ENCODE results near the gene TMEM19.

DNA sequence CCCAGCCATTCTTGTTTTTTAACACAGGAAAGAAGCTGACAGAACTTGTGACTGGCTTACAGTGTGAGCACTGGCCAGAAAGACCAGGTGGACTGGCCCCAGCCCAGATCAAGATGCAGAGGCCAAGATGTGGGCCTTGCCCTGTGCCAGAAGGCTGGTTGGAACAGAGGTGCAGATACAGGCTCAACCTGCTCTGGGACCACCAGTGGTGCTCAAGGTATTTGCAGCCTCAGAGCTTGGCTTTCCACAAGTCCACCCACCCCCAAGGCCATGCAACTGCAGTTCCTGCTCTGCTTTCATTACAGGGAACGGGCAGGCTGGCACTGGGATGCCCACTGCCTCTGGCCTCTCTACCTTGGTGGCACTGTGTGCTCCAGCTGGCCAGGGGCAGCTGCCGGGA is 45.6 kb upstream of the TMEM19 start:
- TF ChIP-seq, protein P1, sequence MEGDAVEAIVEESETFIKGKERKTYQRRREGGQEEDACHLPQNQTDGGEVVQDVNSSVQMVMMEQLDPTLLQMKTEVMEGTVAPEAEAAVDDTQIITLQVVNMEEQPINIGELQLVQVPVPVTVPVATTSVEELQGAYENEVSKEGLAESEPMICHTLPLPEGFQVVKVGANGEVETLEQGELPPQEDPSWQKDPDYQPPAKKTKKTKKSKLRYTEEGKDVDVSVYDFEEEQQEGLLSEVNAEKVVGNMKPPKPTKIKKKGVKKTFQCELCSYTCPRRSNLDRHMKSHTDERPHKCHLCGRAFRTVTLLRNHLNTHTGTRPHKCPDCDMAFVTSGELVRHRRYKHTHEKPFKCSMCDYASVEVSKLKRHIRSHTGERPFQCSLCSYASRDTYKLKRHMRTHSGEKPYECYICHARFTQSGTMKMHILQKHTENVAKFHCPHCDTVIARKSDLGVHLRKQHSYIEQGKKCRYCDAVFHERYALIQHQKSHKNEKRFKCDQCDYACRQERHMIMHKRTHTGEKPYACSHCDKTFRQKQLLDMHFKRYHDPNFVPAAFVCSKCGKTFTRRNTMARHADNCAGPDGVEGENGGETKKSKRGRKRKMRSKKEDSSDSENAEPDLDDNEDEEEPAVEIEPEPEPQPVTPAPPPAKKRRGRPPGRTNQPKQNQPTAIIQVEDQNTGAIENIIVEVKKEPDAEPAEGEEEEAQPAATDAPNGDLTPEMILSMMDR (conservative IDR thresholded peaks at IDR 0.05 in 1 of 2, IDR thresholded peaks at IDR 0.05 in 1 of 2; ENCODE audit: extremely low read depth in 1 of 2, insufficient read depth in 1 of 2, low read depth in 1 of 2, low read length in 2 of 2), result no peak
- TF ChIP-seq EZH2 (IDR thresholded peaks at IDR 0.05; ENCODE audit: borderline replicate concordance, low read length), result no peak
